Measurements from ENCODE around the gene DCDC2C. TPM values are rescaled to one million over a fixed set of nuclear protein-coding genes. Genes with fewer than 3 reads are reported as not detected.

The DCDC2C gene, protein sequence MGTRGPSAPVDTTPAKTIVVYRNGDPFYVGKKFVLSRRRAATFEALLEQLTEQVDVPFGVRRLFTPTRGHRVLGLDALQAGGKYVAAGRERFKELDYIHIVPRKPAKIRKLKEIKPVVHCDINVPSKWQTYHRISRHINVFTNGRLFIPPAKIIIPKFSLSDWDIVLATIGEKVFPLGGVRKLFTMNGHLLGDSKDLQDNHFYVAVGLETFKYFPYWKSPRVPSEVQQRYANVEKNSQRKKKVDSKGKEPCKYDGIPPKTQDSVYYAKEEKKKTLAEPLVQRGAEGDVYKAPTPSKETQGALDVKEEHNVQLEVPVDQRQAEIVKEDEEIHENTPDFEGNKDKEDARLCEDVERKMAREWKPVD
- not detected in 2 replicates for total RNA-seq
- polyA plus RNA-seq, result not detected in 2 replicates

DNA sequence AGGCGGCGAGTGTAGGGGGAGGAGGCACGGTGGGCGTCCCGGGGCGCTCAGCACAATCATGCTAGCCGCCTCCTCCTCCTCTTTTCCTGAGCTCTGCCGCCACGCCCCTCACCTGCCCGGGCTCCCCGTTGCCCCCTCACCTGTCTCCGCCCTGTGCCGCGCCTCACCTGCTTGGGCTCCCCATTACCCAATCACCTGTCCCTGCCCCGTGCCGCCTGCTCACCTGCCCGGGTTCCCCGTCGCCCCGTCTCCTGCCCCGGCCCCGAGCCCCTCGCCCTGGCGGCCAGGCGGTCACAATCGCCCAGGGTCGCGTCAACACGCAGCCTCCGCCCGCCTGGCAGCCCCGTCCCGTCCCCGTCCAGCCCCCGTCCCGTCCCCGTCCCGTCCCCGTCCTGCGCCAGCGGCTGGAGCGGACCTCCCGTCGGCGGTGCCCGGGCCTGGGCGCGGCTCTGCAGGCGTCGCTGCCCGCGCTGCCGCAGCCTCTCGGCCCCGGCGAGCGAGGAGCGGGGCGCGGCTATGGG, at the start of gene DCDC2C:
Gene DCDC2C, plus strand, starts transcription at position 340 of the 521 bp plus-strand sequence. Its CDS starts 177 bp downstream, at position 517.
- H3K9me3 ChIP-seq (ENCODE audit: low read depth), result no peaks in the 10 kb centered on the region
- no peaks in the 10 kb centered on the region for H3K36me3 ChIP-seq
- no peak for DNase-seq (ENCODE audit: low read depth in 1 of 2, low spot score in 1 of 2)
- no peaks in the 10 kb centered on the region for H3K4me1 ChIP-seq (ENCODE audit: low read depth)
- H3K27me3 ChIP-seq, result peaks cover 58% of the 10 kb centered on the region
- TF ChIP-seq, protein P1, sequence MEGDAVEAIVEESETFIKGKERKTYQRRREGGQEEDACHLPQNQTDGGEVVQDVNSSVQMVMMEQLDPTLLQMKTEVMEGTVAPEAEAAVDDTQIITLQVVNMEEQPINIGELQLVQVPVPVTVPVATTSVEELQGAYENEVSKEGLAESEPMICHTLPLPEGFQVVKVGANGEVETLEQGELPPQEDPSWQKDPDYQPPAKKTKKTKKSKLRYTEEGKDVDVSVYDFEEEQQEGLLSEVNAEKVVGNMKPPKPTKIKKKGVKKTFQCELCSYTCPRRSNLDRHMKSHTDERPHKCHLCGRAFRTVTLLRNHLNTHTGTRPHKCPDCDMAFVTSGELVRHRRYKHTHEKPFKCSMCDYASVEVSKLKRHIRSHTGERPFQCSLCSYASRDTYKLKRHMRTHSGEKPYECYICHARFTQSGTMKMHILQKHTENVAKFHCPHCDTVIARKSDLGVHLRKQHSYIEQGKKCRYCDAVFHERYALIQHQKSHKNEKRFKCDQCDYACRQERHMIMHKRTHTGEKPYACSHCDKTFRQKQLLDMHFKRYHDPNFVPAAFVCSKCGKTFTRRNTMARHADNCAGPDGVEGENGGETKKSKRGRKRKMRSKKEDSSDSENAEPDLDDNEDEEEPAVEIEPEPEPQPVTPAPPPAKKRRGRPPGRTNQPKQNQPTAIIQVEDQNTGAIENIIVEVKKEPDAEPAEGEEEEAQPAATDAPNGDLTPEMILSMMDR (IDR thresholded peaks at IDR 0.05; ENCODE audit: low read depth, low read length), result no peak
- no peak within 1 kb of the TSS for H3K27ac ChIP-seq
- no peak within 1 kb of the TSS for H3K4me3 ChIP-seq

DNA sequence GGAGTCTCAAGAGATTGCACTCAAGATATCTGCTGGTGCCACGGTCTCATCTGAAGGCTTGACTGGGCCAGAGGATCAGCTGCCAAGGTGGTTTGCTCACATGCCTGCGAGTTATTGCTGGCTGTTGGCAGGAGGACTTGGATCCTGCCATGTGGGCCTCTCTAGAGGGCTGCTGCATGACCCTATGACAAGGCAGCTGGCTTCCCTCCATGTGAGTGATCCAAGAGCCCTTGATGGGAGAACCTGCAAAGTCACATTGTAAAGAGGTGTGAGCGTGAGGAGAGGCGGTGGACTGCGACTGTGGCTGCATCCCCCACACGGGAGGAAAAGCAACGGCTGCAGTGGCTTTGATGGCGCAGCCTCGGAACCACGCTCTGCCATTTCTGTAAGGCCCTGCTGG, 49.4 kb upstream of the DCDC2C start:
- Histone ChIP-seq H3K4me1 (ENCODE audit: low read depth) (peaks cover 23% of the 10 kb centered on the region), H3K27ac (no peak overlapping the region)

DNA sequence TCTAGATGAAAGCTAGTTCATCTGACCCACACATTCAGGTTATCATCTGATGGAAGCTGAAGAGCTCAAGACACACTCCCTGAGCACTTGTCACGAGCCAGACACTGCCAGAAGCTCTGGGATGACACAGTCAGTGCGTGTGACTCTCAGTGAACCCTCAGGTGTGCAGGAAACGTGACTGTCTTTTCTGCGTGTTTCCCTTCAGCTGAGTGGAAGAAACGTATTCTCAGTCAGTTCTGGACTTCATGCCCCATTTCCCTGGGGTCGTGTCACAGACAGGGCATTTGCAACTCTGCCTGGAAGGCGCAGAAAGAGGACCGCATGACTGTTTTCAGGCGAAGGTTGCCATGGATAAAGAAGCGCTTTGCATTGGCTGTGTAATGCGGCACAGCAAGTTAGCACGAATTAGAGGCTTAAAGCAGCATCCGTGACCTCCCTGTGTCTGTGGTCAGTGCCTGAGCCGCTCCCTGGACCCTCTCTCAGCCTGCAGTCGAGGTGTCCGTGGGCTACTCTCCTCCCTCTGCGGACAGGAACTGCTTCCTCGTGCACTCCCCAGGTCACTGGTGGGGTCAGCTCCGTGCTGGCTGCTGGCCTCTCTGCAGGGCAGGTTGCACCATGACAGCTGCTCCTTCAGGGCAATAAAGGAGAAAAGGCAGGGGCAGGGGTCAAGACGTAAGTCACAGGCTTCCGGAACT, 48.7 kb upstream of the DCDC2C start:
- Histone ChIP-seq H3K27me3 (no peaks in the 10 kb centered on the region), H3K27ac (no peak overlapping the region), H3K9me3 (ENCODE audit: low read depth) (no peaks in the 10 kb centered on the region), H3K4me3 (no peak overlapping the region), H3K4me1 (ENCODE audit: low read depth) (peaks cover 29% of the 10 kb centered on the region), H3K36me3 (no peaks in the 10 kb centered on the region)
- DNase-seq (ENCODE audit: low read depth in 1 of 2, low spot score in 1 of 2), result no peak
- TF ChIP-seq, protein P1 (IDR thresholded peaks at IDR 0.05; ENCODE audit: low read depth, low read length), result no peak

More for the DNA sequence above, 49.4 kb upstream of the DCDC2C start:
- H3K36me3 ChIP-seq, result no peaks in the 10 kb centered on the region
- no peak for DNase-seq (ENCODE audit: low read depth in 1 of 2, low spot score in 1 of 2)
- H3K27me3 ChIP-seq, result no peaks in the 10 kb centered on the region
- no peaks in the 10 kb centered on the region for H3K9me3 ChIP-seq (ENCODE audit: low read depth)
- TF ChIP-seq, protein P1 (IDR thresholded peaks at IDR 0.05; ENCODE audit: low read depth, low read length), result no peak
- no peak overlapping the region for H3K4me3 ChIP-seq

DNA sequence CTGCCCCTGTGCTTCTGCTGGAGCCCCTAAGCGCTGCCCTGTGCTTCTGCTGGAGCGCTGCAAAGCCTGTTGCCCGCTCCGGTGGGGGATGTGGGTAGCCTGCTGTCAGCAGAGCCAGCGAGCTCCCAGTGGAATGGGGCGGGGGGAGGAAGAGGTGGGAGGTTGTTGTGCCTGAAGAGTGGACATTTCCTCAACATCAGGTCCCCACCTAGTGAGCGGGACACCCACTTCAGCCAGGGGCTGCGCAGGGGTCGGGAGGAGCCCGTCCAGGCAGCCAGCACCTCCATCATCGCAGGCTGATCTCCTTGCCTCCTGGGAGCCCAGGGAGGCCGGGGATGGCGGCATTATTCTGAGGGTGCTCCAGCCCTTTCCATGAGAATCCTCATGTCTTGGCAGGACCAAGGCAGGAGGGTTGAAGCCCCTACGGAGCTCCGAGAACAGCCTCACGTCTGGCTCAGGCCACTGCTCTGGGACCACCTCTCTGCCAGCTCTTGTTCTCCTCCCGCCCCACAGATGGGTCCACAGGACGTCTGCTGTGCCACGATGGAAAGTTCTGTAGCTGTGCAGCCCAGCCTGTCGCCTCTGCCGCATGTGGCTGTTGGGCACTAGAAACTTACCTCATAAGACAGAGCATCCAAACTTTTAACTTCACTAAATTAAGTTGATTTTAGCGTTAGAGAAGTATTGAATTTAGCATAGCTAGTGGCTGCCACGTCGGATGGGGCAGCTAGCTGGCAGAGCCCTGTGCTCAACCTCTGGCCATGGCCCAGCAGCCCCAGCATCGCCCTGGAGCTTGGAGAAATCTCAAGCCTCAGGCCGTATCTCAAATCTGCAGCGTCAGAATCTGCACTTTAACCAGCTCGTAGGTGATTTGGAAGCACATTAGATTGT, 47.3 kb upstream of the DCDC2C start:
- H3K27ac ChIP-seq, result no peak overlapping the region
- peaks cover 29% of the 10 kb centered on the region for H3K4me1 ChIP-seq (ENCODE audit: low read depth)
- no peaks in the 10 kb centered on the region for H3K27me3 ChIP-seq
- TF ChIP-seq, protein P1 (IDR thresholded peaks at IDR 0.05; ENCODE audit: low read depth, low read length), result no peak
- no peak for DNase-seq (ENCODE audit: low read depth in 1 of 2, low spot score in 1 of 2)
- no peak overlapping the region for H3K4me3 ChIP-seq
- no peaks in the 10 kb centered on the region for H3K9me3 ChIP-seq (ENCODE audit: low read depth)
- no peaks in the 10 kb centered on the region for H3K36me3 ChIP-seq
